Choroid plexus epithelial cell (primary cell): ENCODE data around the gene KCNJ1.

Source experiments
- DNase-seq: peaks from one replicate; pipeline ENCODE4 v3.0.0-alpha.2; 2010; ENCODE audit warnings: low read depth
- H3K4me3 ChIP-seq: 2 replicates; pipeline ENCODE4 v1.5.1; 2011; ENCODE audit warnings: low read depth, mild to moderate bottlenecking, control low read depth, low read length, moderate library complexity
- TF ChIP-seq, protein P1 (sequence below): conservative IDR thresholded peaks from 2 replicates; pipeline ENCODE4 v1.5.1; 2011; ENCODE audit warnings: low read depth, mild to moderate bottlenecking, control low read depth, inconsistent platforms, low read length, moderate library complexity

Gene KCNJ1

DNA sequence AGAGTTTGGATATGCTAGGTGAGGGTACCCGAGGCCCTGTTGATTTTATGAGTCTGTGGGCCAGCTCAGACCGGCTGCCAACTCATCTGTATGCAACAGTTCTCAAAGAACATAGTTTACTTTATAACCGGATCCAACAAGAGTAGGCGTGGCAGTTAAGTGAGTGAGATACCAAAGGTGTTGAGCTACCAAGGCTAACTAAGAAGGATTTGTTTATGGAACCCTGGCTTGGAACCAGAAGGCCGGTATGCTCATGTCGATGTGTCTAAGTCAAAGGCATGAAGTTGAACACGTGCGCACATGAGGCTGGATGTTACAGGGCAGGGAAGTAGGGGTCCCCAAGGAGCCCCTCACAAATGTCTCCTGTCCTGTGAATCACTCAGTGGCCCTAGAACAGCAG is at the start of gene KCNJ1:
Gene KCNJ1, minus strand, starts transcription at position 20 of the 400 bp plus-strand sequence. CDS start 27,053 bp downstream, outside the sequence.
- TF ChIP-seq, protein P1, sequence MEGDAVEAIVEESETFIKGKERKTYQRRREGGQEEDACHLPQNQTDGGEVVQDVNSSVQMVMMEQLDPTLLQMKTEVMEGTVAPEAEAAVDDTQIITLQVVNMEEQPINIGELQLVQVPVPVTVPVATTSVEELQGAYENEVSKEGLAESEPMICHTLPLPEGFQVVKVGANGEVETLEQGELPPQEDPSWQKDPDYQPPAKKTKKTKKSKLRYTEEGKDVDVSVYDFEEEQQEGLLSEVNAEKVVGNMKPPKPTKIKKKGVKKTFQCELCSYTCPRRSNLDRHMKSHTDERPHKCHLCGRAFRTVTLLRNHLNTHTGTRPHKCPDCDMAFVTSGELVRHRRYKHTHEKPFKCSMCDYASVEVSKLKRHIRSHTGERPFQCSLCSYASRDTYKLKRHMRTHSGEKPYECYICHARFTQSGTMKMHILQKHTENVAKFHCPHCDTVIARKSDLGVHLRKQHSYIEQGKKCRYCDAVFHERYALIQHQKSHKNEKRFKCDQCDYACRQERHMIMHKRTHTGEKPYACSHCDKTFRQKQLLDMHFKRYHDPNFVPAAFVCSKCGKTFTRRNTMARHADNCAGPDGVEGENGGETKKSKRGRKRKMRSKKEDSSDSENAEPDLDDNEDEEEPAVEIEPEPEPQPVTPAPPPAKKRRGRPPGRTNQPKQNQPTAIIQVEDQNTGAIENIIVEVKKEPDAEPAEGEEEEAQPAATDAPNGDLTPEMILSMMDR: no peak
- no peak for DNase-seq
- no peak within 1 kb of the TSS for H3K4me3 ChIP-seq

DNA sequence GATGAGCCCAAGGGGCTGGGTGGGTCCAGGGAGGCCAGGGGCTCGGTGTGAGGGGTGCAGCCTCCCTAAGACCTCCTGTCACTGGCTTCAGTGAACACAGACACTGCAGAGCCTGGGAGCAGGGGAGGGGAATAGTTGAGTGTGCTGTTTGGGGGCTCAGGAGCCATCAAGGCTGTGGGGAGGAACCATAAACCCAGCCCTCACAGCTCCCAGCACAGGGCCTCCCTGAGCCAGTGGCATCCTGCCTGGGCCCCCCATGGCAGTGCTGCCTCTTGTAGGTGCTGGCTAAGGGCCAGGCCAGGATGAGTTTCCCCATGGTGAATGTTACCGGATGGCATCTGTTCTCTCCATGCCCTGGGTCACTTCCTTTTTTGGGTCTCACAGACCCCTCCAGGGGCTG is 49.6 kb upstream of the KCNJ1 start:
- DNase-seq: no peak
- no peak overlapping the region for H3K4me3 ChIP-seq
- TF ChIP-seq, protein P1: no peak

DNA sequence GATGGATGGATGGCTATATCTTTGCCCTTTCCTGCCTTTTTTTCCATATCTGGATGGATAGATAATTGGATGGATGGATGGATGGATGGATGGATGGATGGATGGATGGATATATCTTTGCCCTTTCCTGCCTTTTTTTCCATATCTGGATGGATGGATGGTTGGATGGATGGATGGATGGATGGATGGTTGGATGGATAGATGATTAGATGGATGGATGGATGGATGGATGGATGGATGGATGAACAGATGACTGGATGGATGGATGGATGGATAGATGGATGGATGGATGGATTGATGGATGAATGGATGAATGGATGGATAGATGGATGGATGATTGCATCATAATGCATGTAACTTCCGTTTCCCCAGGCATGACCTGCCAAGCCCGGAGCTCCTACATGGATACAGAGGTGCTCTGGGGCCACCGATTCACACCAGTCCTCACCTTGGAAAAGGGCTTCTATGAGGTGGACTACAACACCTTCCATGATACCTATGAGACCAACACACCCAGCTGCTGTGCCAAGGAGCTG is 49.0 kb upstream of the KCNJ1 start:
- TF ChIP-seq, protein P1: no peak
- no peak overlapping the region for H3K4me3 ChIP-seq
- DNase-seq: no peak

DNA sequence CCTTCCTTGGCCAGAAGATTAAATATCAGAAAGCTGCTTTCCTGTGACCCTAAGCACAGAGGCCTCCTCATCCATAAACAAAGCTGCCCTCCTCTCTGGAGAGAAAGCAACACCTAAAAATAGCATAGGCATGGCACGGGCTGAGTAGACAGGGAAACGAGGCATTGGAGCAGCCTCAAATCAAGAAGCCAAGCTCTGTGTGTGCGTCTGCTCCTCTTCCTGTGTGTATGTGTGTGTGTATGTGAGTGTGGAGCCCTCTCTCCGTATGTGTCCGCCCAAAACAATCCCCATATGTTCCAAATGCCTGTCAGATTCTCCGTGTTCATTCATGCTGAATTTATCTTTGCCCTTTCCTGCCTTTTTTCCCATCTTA is 48.0 kb upstream of the KCNJ1 start:
- TF ChIP-seq, protein P1: no peak
- no peak for DNase-seq
- no peak overlapping the region for H3K4me3 ChIP-seq

DNA sequence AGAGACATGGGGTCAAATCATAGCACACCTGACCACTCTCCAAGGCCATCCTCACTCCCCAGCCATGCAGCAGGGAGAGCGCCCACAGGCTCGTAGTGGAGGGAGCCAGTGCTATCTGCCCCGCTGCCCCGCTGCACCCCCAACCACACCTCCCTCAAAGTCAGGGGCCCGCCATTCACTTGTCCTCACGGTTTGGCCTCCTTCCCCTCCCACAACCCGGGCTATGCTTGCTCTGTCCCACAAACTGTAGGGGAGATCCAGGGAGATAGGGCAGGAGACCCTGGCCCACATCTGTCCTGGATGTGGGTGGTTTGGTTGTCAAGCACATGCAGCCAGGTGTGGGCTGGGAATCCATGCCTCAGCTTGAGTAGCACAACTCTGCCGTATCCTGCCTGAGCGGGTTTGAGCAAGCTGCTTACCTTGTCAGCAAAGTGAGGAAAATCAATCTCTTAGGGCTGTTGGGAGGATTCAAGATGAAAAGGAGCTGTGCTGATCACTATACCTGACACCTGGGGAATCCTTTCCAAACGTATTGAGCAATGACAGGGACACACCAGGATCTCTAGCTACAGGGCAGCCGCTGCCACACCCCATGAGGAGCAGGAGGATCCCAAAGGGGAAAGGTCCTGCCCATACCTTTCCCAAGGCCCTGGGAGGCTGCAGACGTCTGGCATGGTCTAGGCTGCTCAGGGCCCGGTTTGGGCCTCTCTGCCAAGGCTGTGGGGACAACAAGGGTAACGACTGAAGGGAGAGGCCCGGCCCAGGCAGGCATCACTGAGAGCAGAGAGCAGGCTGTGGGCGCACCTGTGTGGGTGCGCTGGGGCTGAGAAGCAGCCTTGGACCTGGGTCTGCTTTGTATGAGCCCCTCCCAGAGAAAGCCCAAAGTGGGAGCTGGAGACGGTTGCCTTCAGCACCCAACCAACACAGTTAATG is 47.4 kb upstream of the KCNJ1 start:
- TF ChIP-seq, protein P1: no peak
- no peak overlapping the region for H3K4me3 ChIP-seq
- no peak for DNase-seq

DNA sequence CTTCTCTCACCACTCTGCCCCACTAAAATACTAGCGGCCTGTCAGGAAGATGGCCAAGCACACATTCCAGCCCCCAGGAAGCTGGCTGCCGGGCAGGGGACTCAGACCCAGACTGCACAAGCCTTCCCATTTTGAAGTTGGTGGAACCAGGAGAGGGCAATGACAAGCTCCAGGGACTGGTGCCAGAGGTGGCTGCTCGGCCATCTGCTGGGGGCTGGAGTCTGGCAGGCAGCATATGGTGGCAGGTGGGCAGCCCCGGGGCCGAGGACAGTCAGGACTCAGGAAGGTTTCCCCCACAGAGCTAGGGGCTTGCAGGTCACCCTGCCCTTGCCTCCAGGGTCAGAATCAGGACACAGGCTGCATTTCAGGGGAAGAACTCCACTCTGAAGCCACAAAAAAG is 46.7 kb upstream of the KCNJ1 start:
- DNase-seq: no peak
- H3K4me3 ChIP-seq: no peak overlapping the region
- TF ChIP-seq, protein P1: no peak

DNA sequence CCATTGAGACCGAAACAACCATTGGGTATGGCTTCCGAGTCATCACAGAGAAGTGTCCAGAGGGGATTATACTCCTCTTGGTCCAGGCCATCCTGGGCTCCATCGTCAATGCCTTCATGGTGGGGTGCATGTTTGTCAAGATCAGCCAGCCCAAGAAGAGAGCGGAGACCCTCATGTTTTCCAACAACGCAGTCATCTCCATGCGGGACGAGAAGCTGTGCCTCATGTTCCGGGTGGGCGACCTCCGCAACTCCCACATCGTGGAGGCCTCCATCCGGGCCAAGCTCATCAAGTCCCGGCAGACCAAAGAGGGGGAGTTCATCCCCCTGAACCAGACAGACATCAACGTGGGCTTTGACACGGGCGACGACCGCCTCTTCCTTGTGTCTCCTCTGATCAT is 44.6 kb upstream of the KCNJ1 start:
- no peak for DNase-seq
- H3K4me3 ChIP-seq: no peak overlapping the region
- TF ChIP-seq, protein P1: no peak
